Fibroblast of peridontal ligament (primary cell): ENCODE results near the gene THYN1.
"Not testable (repeated sequence)": the region's sequence is repeated elsewhere in the genome, so short reads cannot be mapped to it uniquely, and the experiment has no call there.

Experiments used
- DNase-seq: peaks from one replicate; pipeline ENCODE4 v3.0.0-alpha.2; 2010; ENCODE audit errors: extremely low read depth

THYN1 gene

DNA sequence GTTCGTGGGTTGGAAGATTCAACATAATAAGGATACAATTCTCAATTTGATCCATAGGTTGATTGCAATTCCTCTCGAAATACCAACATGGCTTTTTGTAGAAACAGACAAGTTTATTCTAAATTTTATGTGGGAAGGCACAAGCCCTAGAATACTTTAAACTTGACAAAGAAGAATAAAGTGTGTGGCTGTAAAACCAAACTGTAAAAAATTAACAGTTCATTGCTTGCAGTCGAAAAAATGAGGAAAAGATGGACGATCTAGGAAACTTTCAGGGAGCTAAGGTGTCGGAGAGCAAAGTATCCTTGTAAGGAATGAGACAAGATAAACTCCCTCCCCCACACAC is 22.0 kb upstream of the THYN1 start:
- DNase-seq = no peak

DNA sequence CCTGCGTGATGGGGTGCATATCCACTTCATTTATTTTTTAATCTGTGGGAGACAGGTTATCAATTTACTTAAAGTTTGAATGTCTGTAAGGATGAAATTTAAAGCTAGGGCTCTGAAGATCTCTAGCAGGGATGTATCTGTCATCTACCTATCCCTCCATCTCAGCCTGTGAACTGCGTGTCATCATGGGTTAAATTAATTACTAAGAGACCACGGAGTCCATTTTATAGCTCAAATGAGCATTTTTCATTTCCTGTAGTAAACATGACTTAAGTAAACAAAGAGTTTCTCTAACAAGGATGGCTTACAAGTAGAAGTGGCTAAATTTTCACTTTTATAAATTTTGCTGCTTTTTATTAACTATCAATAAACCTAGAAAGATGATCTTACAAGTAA is 20.2 kb upstream of the THYN1 start:
- DNase-seq = no peak

DNA sequence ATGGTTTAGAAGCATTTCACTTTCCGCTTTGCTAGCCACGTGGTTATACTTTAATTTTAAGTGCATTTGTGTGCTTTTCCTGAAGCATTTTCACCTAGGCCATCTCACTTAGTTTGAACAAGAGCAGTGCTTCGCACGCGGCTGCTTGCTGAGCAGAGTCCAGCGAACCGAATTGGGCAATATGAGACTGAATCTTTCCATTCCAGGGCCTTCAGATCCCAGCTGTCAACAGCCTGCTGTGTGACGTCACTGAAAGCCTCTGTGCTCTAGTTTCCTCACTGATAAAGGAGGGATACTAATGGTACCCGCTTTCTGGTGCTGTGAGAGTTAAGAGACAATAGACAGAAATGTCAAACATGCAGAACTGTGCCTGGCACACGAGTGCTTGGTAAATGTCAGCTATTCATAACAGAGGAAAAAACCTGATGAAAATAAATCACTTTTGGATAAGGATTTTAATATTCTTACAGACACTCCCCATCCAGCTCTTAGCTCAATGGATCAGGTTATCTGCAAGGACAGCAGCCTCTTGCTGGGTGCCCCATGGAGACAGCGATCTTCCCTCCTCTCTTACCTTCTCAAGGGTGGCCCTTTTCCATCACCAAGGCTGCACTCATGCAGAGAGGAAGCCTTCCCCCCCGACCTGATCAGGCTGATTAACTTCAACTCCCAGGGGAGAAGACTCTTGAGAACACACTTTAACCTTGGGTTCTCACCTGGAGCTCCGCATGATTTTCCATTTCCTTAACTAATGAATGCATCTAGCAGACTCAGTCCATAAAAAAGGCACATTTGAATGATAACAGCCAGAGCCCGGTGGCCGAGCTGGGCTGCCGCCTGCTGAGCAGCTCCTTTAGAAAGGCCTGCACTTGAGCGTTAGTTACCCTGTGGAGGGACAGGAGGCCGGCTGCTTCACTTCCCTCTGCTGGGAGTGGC is 19.5 kb upstream of the THYN1 start:
- DNase-seq = no peak

DNA sequence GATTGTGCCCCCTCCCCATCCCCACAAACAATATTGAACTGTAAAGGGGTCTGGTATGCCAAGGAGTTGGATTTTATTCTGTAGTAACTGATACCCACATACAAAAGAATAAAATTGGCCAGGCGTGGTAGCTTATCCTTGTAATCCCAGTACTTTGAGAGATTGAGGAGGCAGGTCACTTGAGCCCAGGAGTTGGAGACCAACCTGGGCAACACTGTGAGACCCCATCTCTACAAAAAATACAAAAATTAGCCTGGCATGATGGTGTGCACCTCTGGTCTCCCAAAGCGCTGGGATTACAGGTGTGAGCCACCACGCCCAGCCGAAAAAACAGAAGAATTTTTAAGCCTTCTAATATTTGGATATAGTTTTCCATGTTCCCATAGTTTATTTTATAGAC is 18.8 kb upstream of the THYN1 start:
- DNase-seq = no peak

DNA sequence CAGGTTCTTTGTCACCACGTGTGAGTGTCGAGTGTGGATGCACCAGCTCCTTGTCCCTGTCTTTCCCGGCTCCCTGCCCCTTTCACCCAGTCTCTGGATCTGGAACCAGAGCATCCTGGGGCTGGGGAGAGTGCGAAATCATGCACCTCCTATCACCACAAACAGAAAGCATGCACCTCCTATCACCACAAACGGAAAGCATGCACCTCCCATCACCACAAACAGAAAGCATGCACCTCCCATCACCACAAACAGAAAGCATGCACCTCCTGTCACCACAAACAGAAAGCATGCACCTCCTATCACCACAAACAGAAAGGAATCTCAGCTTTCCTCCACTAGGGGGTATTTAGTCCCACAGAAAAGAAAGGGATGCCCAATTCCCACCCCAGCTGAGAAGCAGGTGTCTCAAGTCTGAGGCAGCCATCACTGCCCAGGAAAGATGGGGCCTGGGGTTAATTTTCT is 17.1 kb upstream of the THYN1 start:
- no peak for DNase-seq

DNA sequence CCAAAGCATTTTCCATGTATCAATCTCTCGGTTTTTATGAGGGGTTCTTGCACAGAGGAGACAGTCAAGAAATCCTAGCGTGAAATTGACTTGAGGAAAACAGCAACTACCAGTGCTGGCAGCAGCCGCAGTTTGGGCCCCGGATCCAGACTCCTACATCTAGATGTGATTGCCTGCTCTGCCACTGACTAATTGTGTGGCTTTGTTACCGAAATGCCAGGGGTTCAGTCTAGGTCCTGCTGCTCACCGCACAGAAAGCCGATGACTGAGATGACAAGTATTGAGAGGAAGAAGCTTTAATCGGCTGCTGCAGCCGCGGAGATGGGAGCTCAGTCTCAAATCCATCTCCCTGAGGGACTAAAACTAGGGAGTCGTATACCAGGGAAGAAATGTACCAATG is 14.8 kb upstream of the THYN1 start:
- no peak for DNase-seq

DNA sequence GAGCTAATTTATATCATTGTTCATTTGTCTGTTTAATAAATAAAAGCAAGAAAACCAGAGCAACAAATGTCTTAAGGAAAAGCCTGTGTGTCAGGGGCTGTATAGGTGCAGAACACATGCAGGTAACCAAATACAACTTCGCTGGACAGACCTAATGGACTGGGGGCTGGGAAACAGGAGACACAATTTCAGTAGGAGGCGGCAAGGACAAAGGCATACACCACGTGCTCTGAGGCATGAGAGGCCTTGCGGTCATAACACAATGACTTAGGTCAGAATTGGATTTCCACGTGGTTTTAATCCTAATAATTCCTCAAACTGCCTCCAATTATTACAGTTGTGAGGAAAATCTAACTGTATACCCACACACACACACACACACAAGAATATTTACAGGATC is 14.3 kb upstream of the THYN1 start:
- no peak for DNase-seq

DNA sequence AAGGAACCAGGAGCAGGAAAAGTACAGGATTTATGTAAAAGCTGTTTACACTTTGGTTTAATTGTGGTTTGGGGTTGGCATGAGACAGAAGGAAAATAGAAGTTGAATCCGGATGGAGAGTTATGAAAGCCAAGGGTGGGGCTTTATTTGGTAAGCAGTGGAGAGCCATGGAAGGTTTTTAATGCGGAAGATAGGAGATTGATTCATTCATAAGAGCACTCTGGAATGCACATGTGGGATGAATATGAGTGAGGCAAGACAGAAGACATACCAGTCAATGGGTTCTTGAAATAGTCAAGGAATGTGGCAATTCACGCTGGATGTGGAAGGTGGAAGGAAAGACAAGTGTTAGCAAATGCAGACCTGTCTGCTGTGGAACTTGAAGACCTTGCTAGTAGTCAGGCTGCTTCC is 13.7 kb upstream of the THYN1 start:
- DNase-seq = peak; percentile 93

DNA sequence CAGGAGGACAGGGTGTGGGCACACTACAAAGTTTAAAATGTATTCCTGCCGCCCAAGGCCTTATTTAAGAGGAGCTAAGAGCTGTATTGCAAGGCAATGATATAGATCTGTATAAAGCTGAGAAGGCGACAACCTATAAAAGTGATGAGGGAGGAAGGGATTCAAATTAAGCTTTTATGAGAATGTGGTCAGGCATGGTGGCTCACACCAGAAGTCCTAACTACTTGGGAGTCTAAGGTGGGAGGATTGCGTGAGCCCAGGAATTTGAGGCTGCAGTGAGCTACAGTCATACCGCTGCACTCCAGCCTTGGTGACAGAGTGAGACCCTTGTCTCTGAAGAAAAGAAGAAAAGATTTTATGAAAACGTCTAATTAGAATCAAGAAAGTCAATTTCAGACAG is 13.3 kb upstream of the THYN1 start:
- DNase-seq = peak; percentile 6

DNA sequence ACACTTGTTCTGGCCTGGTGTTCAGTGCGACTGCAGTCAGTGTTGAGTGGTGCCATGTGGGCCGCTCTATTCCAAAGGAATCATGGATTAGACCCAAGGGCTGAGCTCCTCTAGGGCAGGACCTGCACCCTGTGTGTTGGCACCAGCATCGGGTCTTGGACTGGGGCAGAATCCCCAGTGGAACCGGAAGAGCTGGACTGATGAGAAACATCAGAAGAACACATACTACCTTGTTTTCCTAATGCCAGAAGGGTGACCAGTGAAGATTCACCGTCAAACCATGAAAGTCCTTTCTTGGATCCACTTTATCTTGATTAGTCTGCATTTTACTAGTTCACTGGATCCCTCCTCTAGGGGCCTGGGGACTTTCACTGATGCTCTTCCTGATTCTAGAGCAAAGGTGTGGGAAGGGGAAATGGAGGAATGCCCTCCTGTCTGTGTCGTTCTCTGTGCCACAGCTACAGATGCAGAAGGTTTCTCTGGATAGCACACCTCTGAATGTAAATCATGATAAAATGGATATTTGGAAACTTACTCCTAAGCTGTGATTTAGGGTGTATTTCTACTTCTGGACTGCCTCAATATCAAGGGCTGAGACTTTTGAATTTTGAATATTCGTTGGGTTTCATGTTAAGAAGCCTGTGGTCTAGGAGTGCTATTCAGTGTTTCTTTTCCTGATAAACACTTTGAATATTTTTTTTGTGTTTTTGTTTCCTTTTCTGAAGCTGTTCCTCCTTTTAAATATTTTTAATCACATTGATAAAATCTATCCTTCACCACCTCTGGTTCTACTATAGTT is 12.0 kb upstream of the THYN1 start:
- no peak for DNase-seq

DNA sequence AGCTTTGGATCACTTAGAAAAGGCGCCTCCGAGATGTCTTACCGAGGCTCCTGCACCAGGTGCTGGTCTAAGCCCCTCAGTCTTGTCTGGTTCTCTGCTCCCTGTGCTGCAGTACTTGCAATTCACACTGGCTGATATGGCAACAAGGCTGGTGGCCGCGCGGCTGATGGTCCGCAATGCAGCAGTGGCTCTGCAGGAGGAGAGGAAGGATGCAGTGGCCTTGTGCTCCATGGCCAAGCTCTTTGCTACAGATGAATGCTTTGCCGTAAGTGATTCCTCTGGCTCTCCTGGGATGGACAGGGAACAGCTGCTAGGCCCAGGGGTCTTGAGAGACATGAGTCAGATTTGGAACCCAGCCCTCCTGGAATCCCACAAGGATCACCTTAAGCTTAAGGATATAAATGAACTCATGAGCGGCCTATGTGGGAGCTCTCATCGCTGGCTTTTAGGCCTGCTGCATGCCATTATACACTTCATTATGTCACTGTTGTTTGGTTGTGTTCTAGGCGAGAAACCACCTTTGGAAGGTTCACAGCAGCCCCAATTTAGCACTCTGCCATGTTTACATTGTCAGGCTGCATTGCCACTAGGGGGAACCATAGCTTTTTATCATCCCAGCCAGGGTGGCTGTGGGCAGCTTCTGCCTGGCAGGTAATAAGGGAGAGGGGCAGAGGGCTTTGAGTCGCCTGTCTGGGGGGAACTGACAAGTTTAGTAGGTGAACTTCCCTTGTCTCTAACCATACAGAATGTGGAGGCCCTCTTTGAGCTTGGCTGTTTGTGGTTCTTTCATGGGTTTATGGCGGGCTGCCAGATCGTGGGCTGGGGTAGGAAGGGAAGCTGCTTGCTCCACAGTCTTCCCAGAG is 8.7 kb upstream of the THYN1 start:
- DNase-seq = peak; percentile 16

DNA sequence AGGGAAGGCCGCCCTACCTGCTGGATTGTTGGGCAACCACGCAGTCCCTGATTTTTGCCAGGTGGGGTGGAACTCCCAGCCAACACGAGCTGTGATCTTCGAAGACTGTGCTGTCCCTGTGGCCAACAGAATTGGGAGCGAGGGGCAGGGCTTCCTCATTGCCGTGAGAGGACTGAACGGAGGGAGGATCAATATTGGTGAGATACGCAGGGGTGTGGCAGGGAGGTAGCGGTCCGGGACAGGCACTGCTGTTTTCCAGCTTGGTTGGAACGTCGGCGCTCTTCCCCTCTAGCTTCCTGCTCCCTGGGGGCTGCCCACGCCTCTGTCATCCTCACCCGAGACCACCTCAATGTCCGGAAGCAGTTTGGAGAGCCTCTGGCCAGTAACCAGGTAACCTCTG is 7.8 kb upstream of the THYN1 start:
- no peak for DNase-seq

DNA sequence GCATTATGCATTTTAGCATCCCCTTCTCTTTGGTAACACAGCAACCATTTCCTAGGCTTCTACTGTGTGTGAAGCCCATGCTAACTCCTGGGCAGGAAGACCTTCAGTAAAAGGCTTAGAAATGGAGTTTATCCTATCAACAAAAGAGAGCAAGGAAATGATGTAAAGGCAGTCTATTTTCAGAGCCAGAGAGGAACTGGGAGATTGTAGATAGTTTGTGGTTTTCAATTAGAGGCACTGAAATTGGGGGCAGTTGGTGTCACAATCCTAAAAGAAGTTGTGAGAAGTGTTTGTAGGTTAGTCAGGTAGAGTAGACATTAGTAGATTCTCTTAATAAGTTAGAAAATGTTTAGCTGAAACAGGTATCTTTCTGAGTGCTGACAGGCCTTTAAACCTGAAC is 7.4 kb upstream of the THYN1 start:
- no peak for DNase-seq

DNA sequence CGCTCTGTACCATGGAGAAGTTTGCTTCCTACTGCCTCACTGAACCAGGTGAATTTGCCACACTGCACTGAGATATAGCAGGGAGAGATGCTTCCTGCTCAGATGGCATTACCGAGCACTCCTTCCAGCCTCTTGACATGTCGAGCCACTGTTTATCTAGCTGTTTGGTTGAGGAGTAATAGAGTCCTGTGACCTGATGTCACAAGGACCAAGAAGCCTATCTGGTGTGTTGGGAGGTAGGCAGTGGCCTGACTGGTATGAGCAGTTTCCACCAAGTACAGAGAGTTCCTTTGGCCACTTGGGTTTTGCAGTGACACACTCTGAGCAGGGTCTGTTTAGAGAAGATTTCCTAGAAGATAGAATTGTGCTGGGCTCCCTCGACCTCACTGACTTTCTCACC is 5.4 kb upstream of the THYN1 start:
- DNase-seq = no peak

DNA sequence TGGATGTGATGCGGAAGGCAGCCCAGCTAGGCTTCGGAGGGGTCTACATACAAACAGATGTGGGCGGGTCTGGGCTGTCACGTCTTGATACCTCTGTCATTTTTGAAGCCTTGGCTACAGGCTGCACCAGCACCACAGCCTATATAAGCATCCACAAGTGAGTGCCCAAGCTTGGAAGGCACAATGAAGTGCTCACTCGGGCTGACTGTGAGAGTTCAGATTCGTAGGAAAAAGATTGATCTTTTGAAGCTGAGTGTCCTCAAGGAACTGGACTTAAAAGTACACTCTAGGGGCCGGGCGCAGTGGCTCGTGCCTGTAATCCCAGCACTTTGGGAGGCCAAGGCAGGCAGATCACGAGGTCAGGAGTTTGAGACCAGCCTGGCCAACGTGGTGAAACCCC is 3.9 kb upstream of the THYN1 start:
- DNase-seq = no peak

DNA sequence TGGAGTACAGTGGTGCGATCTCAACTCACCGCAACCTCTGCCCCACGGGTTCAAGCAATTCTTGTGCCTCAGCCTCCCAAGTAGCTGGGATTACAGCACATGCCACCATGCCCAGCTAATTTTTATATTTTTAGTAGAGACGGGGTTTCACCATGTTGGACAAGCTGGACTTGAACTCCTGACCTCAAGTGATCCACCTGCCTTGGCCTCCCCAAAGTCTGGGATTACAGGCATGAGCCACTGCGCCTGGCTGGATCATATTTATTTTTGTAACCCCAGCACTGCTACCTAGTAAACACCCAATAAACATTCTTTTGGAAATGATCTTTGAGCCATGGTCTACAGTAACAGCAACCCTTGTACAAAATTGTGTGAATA is 2.0 kb upstream of the THYN1 start:
- not testable (repeated sequence) for DNase-seq

DNA sequence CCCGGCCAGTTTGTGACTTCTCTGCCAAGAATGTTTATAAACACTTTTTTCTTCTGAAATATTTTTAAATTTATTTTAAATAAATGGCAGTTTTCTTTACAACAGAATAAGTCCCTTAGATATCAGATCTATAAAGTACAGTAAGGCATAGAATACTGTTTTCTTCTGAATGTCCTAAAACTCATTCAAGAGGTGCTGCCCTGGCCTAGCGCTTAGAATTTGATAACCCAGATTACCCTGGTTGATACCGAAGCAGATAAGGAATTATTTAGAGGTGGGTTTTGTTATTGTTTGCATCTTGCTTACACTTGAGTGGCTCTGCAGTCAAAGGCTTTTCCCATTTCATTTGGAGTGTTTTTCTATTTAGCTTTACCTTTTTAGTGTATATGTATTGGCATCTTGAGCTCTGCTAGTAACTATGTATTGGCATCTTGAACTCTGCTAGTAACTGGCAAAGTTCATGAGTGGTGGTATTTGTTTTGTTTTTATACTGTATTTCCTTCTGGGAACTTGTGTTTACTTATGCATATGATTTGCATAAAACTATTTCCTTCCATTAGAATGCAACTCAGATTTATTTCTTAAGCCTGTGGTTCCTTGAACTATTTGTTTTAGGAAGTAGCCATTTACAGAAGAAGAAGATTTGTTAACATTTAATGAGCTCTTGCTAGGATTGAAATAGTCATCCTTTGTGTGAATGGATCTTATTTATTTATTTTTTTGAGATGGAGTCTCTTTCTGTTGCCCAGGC is 1.5 kb upstream of the THYN1 start:
- no peak for DNase-seq

DNA sequence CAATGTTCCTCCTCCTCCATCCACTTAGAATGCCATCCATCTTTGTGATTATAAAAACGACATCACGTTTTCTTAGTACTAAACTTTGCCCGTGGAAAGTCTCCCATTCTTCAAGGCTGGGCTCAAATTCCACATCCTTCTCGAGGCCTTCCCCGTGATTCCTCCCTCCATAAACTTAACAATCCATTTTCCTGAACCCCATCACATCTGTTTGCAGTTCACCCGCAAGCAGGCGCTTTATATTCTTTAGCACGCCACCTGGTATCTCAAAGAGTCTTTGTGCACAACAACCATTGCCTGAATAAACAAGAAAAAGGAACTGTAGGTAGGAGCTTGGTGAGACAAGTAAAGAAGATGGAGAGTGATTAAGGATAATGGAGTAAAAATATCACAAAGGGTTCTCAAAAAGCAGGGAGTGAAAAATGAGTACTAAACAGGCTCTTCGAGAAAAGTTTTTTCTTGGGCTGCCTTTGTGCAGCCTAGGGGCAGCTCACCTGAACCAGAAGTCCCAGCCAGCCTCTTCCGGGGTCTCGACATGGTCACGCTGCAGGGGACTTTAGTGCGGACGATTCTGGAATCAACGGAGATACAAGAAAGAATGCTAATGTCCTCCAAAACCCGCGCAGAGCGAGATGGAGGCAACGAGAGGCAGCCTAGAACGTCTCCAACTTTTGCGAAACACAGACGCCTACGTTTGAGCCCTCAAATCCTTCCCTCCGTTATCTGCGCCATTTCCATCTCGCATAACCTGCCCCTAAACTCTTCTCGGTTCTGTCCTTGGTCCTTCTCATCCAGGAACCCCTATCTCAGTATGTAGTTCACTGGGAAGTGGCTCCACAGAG is 585 bp downstream of the THYN1 start:
- DNase-seq = peak; percentile 9

DNA sequence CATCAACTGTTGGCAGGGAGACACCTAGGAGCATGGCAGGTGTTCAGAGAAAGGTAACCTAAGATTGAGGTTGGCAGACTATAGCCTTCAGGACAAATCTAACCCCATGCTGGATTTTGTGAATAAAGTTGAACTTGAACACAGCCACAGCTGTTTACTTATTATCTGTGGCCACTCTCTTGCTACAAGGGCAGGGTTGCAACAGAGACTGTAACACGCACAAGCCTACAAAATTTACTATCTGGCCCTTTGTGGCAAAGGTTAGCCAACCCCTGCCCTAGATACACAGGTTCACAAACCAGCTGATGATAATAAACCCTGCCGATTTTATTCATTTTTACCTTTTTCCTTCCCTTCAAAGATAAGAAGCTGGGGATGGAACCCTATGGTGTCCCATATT is 2.5 kb downstream of the THYN1 start:
- no peak for DNase-seq

DNA sequence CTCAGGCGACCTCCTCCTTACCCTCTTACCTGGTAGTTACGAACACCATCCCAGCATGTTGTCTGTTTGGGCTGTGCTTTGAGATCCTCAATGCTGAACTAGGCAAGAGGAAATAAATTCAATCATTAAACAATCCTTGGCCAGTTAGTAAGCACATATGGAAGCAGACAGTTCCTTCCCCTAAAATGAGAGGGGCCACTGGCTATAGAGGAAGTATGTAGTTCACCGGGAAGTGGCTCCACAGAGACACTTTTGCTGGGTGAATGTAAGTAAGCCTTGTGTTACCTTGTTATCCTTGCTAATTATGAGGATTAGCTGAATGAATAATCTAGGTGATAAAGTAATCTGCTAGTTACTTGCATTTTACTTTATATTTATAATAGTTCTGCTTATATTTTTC is 2.9 kb downstream of the THYN1 start:
- DNase-seq = no peak
